GM21723 (cell line): ENCODE measurements around the gene UPK1B.
"Not testable (repeated sequence)": the region's sequence is repeated elsewhere in the genome, so short reads cannot be mapped to it uniquely, and the experiment has no call there.

Experiments
- ATAC-seq: cut with Tn5 transposase; IDR thresholded peaks from one replicate; pipeline ENCODE4 v1.9.1; 2021; ENCODE audit warnings: mild to moderate bottlenecking, moderate library complexity; ENCODE audit not compliant: unreplicated experiment

UPK1B gene

GRCh38 chr3:119173325-119173724, at the start of gene UPK1B:
Gene UPK1B (plus strand): TSS chr3:119173598. CDS start chr3:119186742, 13,144 bp downstream.
- no peak for ATAC-seq

GRCh38 chr3:119125342-119125741, 48.1 kb upstream of the UPK1B start:
- ATAC-seq = no peak

- ATAC-seq = no peak
Measured at GRCh38 chr3:119125742-119126504, 47.5 kb upstream of the UPK1B start.

- not testable (repeated sequence) for ATAC-seq
Measured at GRCh38 chr3:119130291-119130690, 43.1 kb upstream of the UPK1B start.

GRCh38 chr3:119132291-119132690, 41.1 kb upstream of the UPK1B start:
- not testable (repeated sequence) for ATAC-seq

- not testable (repeated sequence) for ATAC-seq
Measured at GRCh38 chr3:119139360-119139759, 34.0 kb upstream of the UPK1B start.

- no peak for ATAC-seq
Measured at GRCh38 chr3:119140466-119140865, 32.9 kb upstream of the UPK1B start.

- ATAC-seq = peak; percentile 32
Measured at GRCh38 chr3:119145128-119145499, 28.3 kb upstream of the UPK1B start.

GRCh38 chr3:119145500-119146167, 27.8 kb upstream of the UPK1B start, which contains the start of gene TEX55:
Gene TEX55 (plus strand): TSS chr3:119146165. CDS start chr3:119146190, 25 bp downstream.
- peak; percentile 81 for ATAC-seq

- no peak for ATAC-seq
Measured at GRCh38 chr3:119146578-119147375, 26.6 kb upstream of the UPK1B start.

- ATAC-seq = no peak
Measured at GRCh38 chr3:119147494-119147893, 25.9 kb upstream of the UPK1B start.

GRCh38 chr3:119148493-119149180, 24.8 kb upstream of the UPK1B start:
- no peak for ATAC-seq

- no peak for ATAC-seq
Measured at GRCh38 chr3:119149484-119149883, 23.9 kb upstream of the UPK1B start.

- ATAC-seq = no peak
Measured at GRCh38 chr3:119156868-119157267, 16.5 kb upstream of the UPK1B start.

GRCh38 chr3:119157971-119158370, 15.4 kb upstream of the UPK1B start:
- ATAC-seq = no peak

- ATAC-seq = no peak
Measured at GRCh38 chr3:119160361-119160760, 13.0 kb upstream of the UPK1B start.

GRCh38 chr3:119160815-119161214, 12.6 kb upstream of the UPK1B start:
- ATAC-seq = no peak

GRCh38 chr3:119161240-119161639, 12.2 kb upstream of the UPK1B start:
- no peak for ATAC-seq

- ATAC-seq = not testable (repeated sequence)
Measured at GRCh38 chr3:119164745-119165144, 8.7 kb upstream of the UPK1B start.

- ATAC-seq = no peak
Measured at GRCh38 chr3:119170821-119171220, 2.6 kb upstream of the UPK1B start.
